ENCODE results near the gene SNRNP27.
"Not testable (repeated sequence)": the region's sequence is repeated elsewhere in the genome, so short reads cannot be mapped to it uniquely, and the experiment has no call there.

The SNRNP27 gene

DNA sequence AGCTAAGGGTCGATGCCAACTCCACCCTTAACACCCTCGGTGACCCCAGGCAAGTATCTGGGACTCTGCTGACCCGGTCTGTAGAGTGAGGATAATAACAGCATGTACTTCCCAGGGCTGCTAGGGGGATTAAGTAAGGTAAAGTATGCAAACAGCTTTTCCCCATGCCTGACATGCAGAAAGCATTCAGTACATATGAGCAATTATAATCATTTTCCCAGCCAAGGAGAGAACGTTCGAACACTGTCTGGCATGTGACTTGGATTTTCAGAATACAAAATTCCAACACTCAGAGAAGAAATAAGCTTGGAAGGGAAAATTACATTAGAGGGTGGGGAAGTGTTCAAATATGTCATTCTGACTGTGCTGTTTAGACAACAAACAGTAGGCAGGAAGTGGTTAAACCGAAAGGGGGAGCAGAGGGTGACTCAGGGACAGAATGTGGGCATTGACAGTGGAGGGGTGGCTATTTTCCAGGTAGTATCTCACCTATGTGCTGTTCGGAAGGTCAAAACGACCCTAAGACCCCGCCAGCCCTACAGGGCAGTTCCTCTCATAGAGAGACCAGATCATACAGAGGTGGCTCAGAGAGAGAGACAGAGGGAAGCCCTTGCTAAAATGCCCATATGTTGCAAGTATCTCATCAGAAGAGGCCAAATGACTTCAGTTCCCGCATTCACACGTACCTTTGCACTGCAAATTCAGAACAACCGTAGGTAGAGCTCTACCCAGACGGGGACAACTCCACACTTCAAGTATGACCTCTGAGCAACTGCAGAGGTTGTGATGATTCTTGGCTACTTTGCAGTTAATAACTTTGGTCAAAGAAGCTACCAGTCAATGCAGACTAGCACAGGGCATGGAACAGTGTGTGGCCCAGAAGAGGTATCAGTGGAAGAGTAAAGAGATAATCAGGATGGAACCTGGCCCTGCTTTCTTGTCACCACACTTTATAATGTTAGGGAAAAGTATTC lies 52.9 kb downstream of the SNRNP27 start:
- no peak for DNase-seq (ENCODE audit: low read depth)

DNA sequence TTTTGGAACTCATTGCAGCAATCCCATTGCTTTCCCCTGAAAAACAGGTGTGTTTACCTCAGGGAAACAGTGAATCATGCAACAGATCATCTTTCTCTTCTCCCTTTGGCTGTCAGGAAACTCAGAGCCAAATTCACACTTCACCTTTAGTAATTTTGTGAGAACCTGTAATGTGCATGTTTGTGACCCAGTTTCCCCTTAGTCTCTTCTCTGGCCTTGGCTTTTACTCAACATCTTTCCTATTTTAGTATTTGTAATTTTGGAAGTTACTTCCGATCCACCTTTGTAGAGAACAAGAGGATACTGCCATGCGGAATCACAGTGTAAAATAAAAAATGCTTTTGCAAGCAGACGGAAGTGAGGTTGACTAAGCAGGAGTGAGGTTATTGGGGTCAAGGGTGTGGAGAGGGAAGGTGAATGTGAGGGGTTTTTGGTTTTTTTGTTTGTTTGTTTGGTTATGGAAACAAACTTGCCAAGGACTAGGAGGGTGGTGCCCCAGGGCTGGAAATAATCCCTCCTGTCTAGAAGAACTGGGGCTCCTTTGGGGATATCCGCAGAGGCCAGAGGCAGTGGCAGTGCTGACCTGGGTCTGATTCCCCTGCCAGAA lies 53.7 kb downstream of the SNRNP27 start:
- DNase-seq (ENCODE audit: low read depth): no peak

DNA sequence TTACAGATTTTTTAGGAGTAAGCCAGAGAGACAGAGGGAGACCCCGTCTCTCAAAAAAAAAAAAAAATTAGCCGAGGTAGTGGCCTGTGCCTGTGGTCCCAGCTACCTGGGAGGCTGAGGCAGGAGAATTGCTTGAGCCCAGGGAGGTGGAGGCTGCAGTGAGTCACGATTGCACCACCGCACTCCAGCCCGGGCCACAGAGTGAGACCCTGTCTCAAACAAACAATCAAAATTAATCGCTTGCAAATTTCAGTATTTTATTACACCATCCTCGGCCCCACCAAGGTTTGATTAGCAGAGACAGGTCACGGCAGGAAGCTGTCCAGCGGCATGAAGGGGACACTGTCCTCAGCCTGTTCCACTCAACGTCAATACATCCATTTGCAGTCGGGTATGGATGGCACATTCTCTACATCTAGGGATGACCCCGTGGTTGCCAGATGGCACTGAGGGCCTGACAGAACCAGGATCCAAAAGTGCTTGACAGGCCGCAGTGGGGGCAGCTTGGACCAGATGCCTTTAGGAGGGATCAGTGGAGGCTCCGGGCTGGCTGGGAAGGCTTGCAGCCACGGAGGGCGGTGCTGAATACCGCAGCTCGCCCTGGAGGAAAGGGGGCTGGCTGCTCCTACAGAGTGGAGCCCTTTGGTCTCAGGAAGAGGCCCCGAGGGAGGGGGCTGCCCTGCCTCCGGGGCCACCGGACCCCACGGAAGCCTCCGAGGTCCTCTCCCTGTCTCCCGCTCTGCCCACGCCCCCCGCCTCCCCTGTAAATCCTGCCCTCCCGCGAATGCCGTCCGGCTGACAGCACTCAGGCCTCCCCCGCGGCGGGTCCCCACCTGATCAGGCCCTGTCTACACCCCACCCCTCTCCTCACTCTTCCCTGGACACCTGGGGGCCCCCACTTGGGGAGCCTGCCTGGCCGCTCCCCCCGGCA lies 54.5 kb downstream of the SNRNP27 start:
- no peak for DNase-seq (ENCODE audit: low read depth)

DNA sequence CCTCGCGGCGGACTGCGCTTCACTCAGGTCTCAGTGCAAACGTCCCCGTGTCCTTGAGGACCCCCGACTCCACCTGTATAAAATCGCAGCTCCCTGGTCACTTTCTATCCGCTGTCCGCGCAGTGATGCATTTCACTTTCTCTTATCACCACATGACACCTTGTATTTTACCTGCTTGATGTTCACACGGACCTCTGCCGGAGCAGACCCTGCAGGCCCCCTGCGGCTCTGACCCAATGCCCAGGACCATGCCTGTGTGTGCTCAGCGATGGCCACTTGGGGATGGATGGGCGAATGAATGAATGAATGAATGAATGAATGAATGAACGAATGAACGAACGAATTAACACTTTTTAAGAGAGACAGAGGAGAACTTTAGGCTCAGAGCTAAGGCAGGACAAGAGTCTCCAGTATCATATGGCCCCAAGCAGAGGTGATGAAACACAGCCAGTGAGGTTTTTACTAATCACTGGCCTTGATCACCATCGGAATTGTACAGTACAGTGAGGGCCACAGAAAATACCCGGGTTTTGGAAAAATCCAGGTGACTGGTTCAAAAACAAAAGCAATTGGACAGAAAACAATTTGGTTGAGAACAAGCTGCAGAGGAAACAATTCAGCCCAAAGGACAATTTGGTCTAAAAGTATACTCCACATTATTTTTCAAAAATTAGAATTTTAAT lies 55.3 kb downstream of the SNRNP27 start:
- DNase-seq (ENCODE audit: low read depth): no peak

DNA sequence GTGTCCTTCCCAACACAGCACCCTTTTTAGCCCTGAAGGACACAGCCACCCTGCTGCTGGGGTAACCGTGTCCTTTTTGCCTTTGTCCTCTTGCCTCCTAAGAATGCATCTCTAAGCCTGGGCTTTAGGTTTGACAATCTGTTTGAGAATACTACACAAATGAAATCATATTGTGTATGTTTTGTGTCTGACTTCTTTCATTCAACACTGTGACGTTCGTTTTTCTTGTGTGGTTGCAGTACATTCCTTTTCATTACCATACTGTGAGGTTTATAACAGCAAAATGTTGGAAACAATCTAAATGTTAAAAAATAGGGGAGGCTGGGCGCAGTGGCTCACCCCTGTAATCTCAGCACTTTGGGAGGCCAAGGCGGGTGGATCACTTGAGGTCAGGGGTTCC lies 56.5 kb downstream of the SNRNP27 start:
- no peak for DNase-seq (ENCODE audit: low read depth)

DNA sequence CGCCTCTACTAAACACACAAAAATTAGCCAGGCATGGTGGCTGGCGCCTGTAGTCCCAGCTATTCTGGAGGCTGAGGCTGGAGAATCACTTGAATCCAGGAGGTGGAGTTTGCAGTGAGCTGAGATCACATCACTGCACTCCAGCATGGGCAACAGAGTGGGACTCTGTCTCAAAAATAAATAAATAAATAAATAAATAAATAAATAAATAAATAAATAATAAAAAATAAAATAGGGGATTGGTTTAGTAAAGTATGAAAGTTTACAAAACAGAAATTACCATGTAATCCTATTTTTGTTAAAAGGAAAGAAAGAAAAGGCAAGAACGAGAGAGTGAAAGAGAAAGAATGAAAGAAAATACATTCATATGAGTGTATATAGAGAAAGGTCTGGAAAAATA lies 56.9 kb downstream of the SNRNP27 start:
- DNase-seq (ENCODE audit: low read depth): not testable (repeated sequence)

DNA sequence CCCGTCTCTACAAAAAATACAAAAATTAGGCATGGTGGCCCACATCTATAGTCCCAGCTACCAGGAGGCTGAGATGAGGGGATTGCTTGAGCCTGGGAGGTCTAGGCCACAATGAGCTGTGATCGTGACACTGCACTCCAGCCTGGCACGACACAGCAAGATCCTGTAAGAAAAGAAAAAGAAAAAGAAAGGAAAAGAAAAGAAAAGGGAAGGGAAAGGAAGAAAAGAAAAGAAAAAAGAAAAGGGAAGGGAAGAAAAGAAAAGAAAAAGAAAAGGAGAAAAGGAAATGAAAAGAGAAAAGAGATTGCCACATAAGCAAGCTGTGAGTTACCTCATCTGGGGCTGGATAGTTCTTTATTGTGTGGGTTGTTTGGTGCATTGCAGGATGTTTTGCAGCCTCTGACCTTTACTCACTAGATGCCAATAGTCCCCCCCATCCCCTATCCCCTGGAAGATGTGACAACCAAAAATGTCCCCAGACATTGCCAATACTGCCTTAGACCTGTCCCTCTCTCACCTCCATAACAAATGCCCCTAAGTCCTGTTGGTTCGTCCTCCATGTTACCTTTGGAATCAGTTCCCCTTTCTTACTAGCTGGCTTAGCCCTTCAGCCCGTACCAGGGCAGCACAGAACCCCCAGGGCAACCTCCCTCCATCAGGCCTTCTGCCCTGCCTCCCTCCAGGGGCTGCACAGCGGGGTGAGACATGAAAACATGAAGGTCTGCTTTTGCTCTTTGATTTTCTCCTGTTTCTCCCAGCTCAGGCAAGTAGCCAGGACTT lies 58.8 kb downstream of the SNRNP27 start:
- no peak for DNase-seq (ENCODE audit: low read depth)

DNA sequence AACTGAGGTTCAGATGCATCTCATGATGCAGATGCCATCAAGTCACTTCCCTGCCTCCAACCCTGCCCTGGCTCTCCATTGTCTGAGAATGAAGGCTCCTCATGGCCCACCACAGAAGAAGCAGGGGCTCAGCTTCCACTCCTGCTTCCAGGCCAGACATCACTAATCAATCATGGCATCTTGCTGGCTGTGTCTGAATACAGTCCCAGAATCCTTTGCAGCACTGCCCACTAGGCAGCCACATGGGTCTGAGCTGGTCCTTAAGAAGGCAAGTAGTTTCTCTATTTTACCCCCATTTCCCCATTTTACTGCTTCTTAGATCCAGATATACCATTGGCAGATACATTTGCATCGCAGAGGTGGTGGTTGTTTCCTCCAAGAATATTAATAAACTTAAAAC lies 60.3 kb downstream of the SNRNP27 start:
- no peak for DNase-seq (ENCODE audit: low read depth)
